ENCODE data around the gene FMN1. TPM values are rescaled to one million over a fixed set of nuclear protein-coding genes. Genes with fewer than 3 reads are reported as not detected.
"Not testable (repeated sequence)": the region's sequence is repeated elsewhere in the genome, so short reads cannot be mapped to it uniquely, and the experiment has no call there.

The FMN1 gene
- total and polyA plus RNA-seq, 11 donors: 0.61 to 10.6 (median 3.6) TPM

- Histone ChIP-seq H3K4me3 (no peak overlapping the region), H3K9me3 (no peaks in the 10 kb centered on the region), H3K36me3 (no peaks in the 10 kb centered on the region), H3K4me1 (no peaks in the 10 kb centered on the region), H3K27ac (no peak overlapping the region), H3K27me3 (no peaks in the 10 kb centered on the region)
- intact Hi-C loops (cut with DNase I): loop anchor here in 1 of 10 donors (5.0 kb wide), 1 partner anchor 55 kb away; no protein-coding TSS in a partner anchor
- DNase-seq: no peak
- no peak for TF ChIP-seq POLR2A (IDR thresholded peaks at IDR 0.05)
- TF ChIP-seq, protein P1, sequence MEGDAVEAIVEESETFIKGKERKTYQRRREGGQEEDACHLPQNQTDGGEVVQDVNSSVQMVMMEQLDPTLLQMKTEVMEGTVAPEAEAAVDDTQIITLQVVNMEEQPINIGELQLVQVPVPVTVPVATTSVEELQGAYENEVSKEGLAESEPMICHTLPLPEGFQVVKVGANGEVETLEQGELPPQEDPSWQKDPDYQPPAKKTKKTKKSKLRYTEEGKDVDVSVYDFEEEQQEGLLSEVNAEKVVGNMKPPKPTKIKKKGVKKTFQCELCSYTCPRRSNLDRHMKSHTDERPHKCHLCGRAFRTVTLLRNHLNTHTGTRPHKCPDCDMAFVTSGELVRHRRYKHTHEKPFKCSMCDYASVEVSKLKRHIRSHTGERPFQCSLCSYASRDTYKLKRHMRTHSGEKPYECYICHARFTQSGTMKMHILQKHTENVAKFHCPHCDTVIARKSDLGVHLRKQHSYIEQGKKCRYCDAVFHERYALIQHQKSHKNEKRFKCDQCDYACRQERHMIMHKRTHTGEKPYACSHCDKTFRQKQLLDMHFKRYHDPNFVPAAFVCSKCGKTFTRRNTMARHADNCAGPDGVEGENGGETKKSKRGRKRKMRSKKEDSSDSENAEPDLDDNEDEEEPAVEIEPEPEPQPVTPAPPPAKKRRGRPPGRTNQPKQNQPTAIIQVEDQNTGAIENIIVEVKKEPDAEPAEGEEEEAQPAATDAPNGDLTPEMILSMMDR (IDR thresholded peaks at IDR 0.05): no peak
- 72 to 86% (median 79%) methylated on average over 7 of the region's 7 CpGs for WGBS, 4 donors
- ATAC-seq: no peak
Observed at GRCh38 chr15:33076937-33077336, 117.6 kb downstream of the FMN1 start.

DNA sequence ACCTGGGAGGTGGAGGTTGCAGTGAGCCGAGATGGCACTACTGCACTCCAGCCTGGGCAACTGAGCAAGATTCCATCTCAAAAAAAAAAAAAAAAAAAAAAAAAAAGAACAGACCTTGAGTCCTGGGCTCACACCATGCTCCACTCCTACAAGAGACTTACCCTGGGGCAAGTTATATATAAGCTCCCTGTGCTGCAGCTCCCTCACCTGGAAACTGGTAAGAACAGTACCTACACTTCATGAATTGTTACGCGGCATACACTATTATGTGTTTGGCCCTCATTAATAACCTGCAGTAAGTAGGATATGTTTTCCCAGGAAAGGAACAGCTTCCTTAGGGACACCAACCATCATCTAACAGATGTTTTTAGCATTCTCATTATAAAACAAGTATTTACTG is 119.6 kb downstream of the FMN1 start:
- H3K36me3 ChIP-seq: no peaks in the 10 kb centered on the region
- DNase-seq (no peak), ATAC-seq (peak in 3 of 4 donors; percentile 37 to 52 (median 51))
- H3K4me1 ChIP-seq: no peaks in the 10 kb centered on the region
- 63 to 82% (median 77%) methylated on average over 3 of the region's 3 CpGs for WGBS, 4 donors
- TF ChIP-seq, protein P1 (IDR thresholded peaks at IDR 0.05): no peak
- TF ChIP-seq POLR2A (IDR thresholded peaks at IDR 0.05): no peak
- H3K27ac ChIP-seq: no peak overlapping the region
- intact Hi-C loops (cut with DNase I): loop anchor here in 5 of 10 donors (1.0 to 5.0 kb wide), 2 partner anchors 53 kb away; no protein-coding TSS in a partner anchor
- no peak overlapping the region for H3K4me3 ChIP-seq
- H3K27me3 ChIP-seq: no peaks in the 10 kb centered on the region
- no peaks in the 10 kb centered on the region for H3K9me3 ChIP-seq

GRCh38 chr15:33074212-33074611 is 120.3 kb downstream of the FMN1 start:
- H3K27me3 ChIP-seq: no peaks in the 10 kb centered on the region
- ATAC-seq (no peak), DNase-seq (no peak)
- H3K4me3 ChIP-seq: no peak overlapping the region
- H3K36me3 ChIP-seq: no peaks in the 10 kb centered on the region
- H3K4me1 ChIP-seq: peaks cover 0 to 4% (median 0%) of the 10 kb centered on the region in 12 donors
- H3K27ac ChIP-seq: no peak overlapping the region
- intact Hi-C loops (cut with DNase I): loop anchor here in 3 of 10 donors (5.0 kb wide), 1 partner anchor 52 kb away; no protein-coding TSS in a partner anchor
- TF ChIP-seq POLR2A (IDR thresholded peaks at IDR 0.05): no peak
- TF ChIP-seq, protein P1 (IDR thresholded peaks at IDR 0.05): no peak
- WGBS, 4 donors: 76 to 83% (median 78%) methylated on average over 3 of the region's 3 CpGs
- H3K9me3 ChIP-seq: no peaks in the 10 kb centered on the region

GRCh38 chr15:33071451-33071850 is 123.1 kb downstream of the FMN1 start:
- H3K27me3 ChIP-seq: no peaks in the 10 kb centered on the region
- DNase-seq (no peak), ATAC-seq (no peak)
- peaks cover 0 to 19% (median 0%) of the 10 kb centered on the region in 12 donors for H3K4me1 ChIP-seq
- intact Hi-C loops (cut with DNase I): loop anchor here in 3 of 10 donors (5.0 kb wide), 1 partner anchor 49 kb away; no protein-coding TSS in a partner anchor
- 60 to 69% (median 69%) methylated on average over 3 of the region's 3 CpGs for WGBS, 4 donors
- no peak overlapping the region for H3K27ac ChIP-seq
- H3K4me3 ChIP-seq: no peak overlapping the region
- H3K9me3 ChIP-seq: no peaks in the 10 kb centered on the region
- no peaks in the 10 kb centered on the region for H3K36me3 ChIP-seq
- no peak for TF ChIP-seq POLR2A (IDR thresholded peaks at IDR 0.05)

DNA sequence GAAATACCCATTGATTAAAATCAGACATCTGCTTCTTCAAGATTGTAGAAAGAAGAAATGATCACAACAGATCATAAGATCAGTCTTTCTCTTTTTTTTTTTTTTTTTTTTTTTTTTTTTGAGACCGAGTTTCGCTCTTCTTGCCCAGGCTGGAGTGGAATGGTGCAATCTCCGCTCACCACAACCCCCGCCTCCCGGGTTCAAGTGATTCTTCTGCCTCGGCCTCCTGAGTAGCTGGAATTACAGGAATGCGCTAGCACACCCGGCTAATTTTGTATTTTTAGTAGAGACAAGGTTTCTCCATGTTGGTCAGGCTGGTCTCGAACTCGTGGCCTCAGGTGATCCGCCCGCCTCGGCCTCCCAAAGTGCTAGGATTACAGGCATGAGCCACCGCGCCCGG is 124.6 kb downstream of the FMN1 start:
- H3K27me3 ChIP-seq, H3K36me3 ChIP-seq, ATAC-seq, H3K4me3 ChIP-seq, H3K9me3 ChIP-seq, H3K27ac ChIP-seq, DNase-seq: not testable (repeated sequence)
- 88 to 93% (median 90%) methylated on average over 16 of the region's 16 CpGs for WGBS, 4 donors
- peaks cover 0 to 19% (median 0%) of the 10 kb centered on the region in 12 donors for H3K4me1 ChIP-seq
- intact Hi-C loops (cut with DNase I): loop anchor here in 4 of 10 donors (5.0 to 10.0 kb wide), 2 partner anchors 48 to 65 kb away; no protein-coding TSS in a partner anchor
